Transverse colon (tissue), 4 donors: ENCODE data around the gene PIEZO1. TPM values are rescaled to one million over a fixed set of nuclear protein-coding genes. Genes with fewer than 3 reads are reported as not detected.

ENCODE experiments used
- DNase-seq: peaks from one replicate; pipeline ENCODE4 v3.0.0-alpha.2; 2019
- H3K27ac ChIP-seq, 4 donors: fragments of 200-600 bp; sonication (generic); 2 replicates each; pipeline ENCODE4 v1.5.1; 2016 to 2018; ENCODE audit warnings: inconsistent platforms in 4 of 4
- H3K27me3 ChIP-seq: fragments of 200-600 bp; sonication (generic); 2 replicates; pipeline ENCODE4 v1.5.1; 2017; ENCODE audit warnings: inconsistent platforms
- H3K36me3 ChIP-seq, 4 donors: fragments of 200-600 bp; sonication (generic); 2 replicates each; pipeline ENCODE4 v1.5.1; 2017 to 2019; ENCODE audit warnings: inconsistent platforms in 4 of 4
- H3K4me1 ChIP-seq, 4 donors: fragments of 200-600 bp; sonication (generic); 2 replicates each; pipeline ENCODE4 v1.5.1; 2017 to 2020; ENCODE audit warnings: inconsistent platforms in 4 of 4
- H3K4me3 ChIP-seq, 4 donors: fragments of 200-600 bp; sonication (generic); 1 replicate in 1 of 4; 2 replicates in 3 of 4; pipeline versions ENCODE4 v1.5.1 to v1.6.1; 2017 to 2019; ENCODE audit warnings: inconsistent platforms in 4 of 4
- H3K9me3 ChIP-seq, 2 donors: fragments of 200-600 bp; sonication (generic); 2 replicates each; pipeline ENCODE4 v1.5.1; 2017 to 2019; ENCODE audit warnings: inconsistent platforms in 2 of 2
- CTCF ChIP-seq, 5 experiments: fragments of 200-600 bp in 3 of 5; fragments of 450-650 bp in 2 of 5; sonication (generic) in 3 of 5; IDR thresholded peaks; 1 replicate in 2 of 5; 2 replicates in 3 of 5; pipeline ENCODE4 v1.5.1; 2016 to 2017; ENCODE audit warnings: antibody characterized with exemption in 5 of 5, inconsistent platforms in 3 of 5, mild to moderate bottlenecking in 2 of 5, moderate library complexity in 1 of 5
- EP300 ChIP-seq: sonication (generic); formaldehyde crosslinking; IDR thresholded peaks from one replicate; pipeline ENCODE4 v1.6.1; 2017; ENCODE audit warnings: antibody characterized with exemption, low read depth
- POLR2A ChIP-seq: fragments of 450-650 bp; IDR thresholded peaks from one replicate; pipeline ENCODE4 v1.6.1; 2016; ENCODE audit warnings: antibody characterized with exemption, mild to moderate bottlenecking, moderate library complexity
- POLR2AphosphoS5 ChIP-seq, 3 donors: sonication (generic); formaldehyde crosslinking; IDR thresholded peaks; one replicate each; pipeline ENCODE4 v1.6.1; 2016; ENCODE audit warnings: antibody characterized with exemption in 3 of 3
- WGBS, 2 donors: methylation state at CpG; one replicate each; pipeline ENCODE4 v1.1.5; 2018; ENCODE audit warnings: low coverage in 1 of 2; 5-methylcytosine and 5-hydroxymethylcytosine counted together
- in situ Hi-C, 4 donors: fragments of 200-750 bp; cut with MboI; loops; one replicate each; pipeline versions ENCODE4 v1.15.0 to v1.15.1; 2017; ENCODE audit warnings: low sequenced_read_pairs in 3 of 4, low pct_ligation_motif_present in 1 of 4, low pct_unique_long_range_greater_than_20kb in 1 of 4
- intact Hi-C: fragments of 100-400 bp; cut with DNase I; formaldehyde crosslinking; loops from one replicate; pipeline ENCODE4 v1.15.1; 2023; ENCODE audit warnings: low total_unique reads
- total RNA-seq, 4 donors: library from RNA; depleted of rRNA; stranded (reverse); fragments of >200 nt; gene quantifications; one replicate each; pipeline ENCODE4 v1.1.0, GENCODE V29; 2016

Gene PIEZO1
- total RNA-seq, 4 donors from 2014 or later: 133 to 546 (median 179) TPM

GRCh38 chr16:88718178-88718577, 66.8 kb downstream of the PIEZO1 start:
- no peaks in the 10 kb centered on the region for H3K9me3 ChIP-seq
- H3K4me3 ChIP-seq: no peak overlapping the region
- no peaks in the 10 kb centered on the region for H3K27me3 ChIP-seq
- DNase-seq: no peak
- no peak for TF ChIP-seq POLR2AphosphoS5 (IDR thresholded peaks at IDR 0.05)
- no peak for TF ChIP-seq POLR2A
- no peak for TF ChIP-seq CTCF (IDR thresholded peaks at IDR 0.05)
- no peaks in the 10 kb centered on the region for H3K4me1 ChIP-seq
- intact Hi-C loops (no loop called here), in situ Hi-C loops (no loop called here)
- peak overlapping the region in 1 of 4 donors; percentile 4 for H3K27ac ChIP-seq
- WGBS, 2 donors: 84 to 92% methylated on average over 8 to 11 of the region's 11 CpGs
- H3K36me3 ChIP-seq: peaks cover 0 to 74% (median 20%) of the 10 kb centered on the region in 4 donors

GRCh38 chr16:88716601-88717001, 68.4 kb downstream of the PIEZO1 start:
- no peaks in the 10 kb centered on the region for H3K4me1 ChIP-seq
- intact Hi-C loops (no loop called here), in situ Hi-C loops (no loop called here)
- H3K4me3 ChIP-seq: no peak overlapping the region
- peaks cover 0 to 60% (median 18%) of the 10 kb centered on the region in 4 donors for H3K36me3 ChIP-seq
- no peaks in the 10 kb centered on the region for H3K9me3 ChIP-seq
- TF ChIP-seq CTCF (IDR thresholded peaks at IDR 0.05): no peak
- no peak for TF ChIP-seq POLR2AphosphoS5 (IDR thresholded peaks at IDR 0.05)
- no peak for TF ChIP-seq EP300
- no peak for TF ChIP-seq POLR2A
- no peak for DNase-seq
- H3K27ac ChIP-seq: no peak overlapping the region
- WGBS, 2 donors: 94% methylated on average over 12 of the region's 21 CpGs; no CpG with 5 or more reads in 1 of the 2 donors
- H3K27me3 ChIP-seq: no peaks in the 10 kb centered on the region

- H3K27ac ChIP-seq: no peak overlapping the region
- H3K4me3 ChIP-seq: no peak overlapping the region
- TF ChIP-seq CTCF (IDR thresholded peaks at IDR 0.05): no peak
- no peak for TF ChIP-seq POLR2AphosphoS5 (IDR thresholded peaks at IDR 0.05)
- no peak for TF ChIP-seq POLR2A
- TF ChIP-seq EP300: no peak
- no peak for DNase-seq
- no peaks in the 10 kb centered on the region for H3K27me3 ChIP-seq
- H3K9me3 ChIP-seq: no peaks in the 10 kb centered on the region
- H3K4me1 ChIP-seq: no peaks in the 10 kb centered on the region
- intact Hi-C loops (no loop called here), in situ Hi-C loops (no loop called here)
- 96% methylated on average over 14 of the region's 15 CpGs; no CpG with 5 or more reads in 1 of the 2 donors for WGBS, 2 donors
- H3K36me3 ChIP-seq: peaks cover 0 to 56% (median 16%) of the 10 kb centered on the region in 4 donors
Measured at GRCh38 chr16:88716201-88716600, 68.8 kb downstream of the PIEZO1 start.

- intact Hi-C loops (no loop called here), in situ Hi-C loops (no loop called here)
- Histone ChIP-seq H3K27me3 (no peaks in the 10 kb centered on the region), H3K36me3 (peaks cover 0 to 51% (median 12%) of the 10 kb centered on the region in 4 donors), H3K27ac (no peak overlapping the region), H3K4me3 (no peak overlapping the region), H3K4me1 (no peaks in the 10 kb centered on the region), H3K9me3 (no peaks in the 10 kb centered on the region)
- WGBS, 2 donors: 92% methylated on average over 57 of the region's 57 CpGs; no CpG with 5 or more reads in 1 of the 2 donors
- DNase-seq: no peak
- TF ChIP-seq POLR2A: no peak
- no peak for TF ChIP-seq POLR2AphosphoS5 (IDR thresholded peaks at IDR 0.05)
- no peak for TF ChIP-seq CTCF (IDR thresholded peaks at IDR 0.05)
- no peak for TF ChIP-seq EP300
Measured at GRCh38 chr16:88715312-88716190, 69.5 kb downstream of the PIEZO1 start.
